HL-60/S4 treated with phorbol 12-myristate 13-acetate at 8.2 ng/mL for 4 days and 3 days (cell line): Measurements from ENCODE around the gene ZNF678.
"Not testable (repeated sequence)": the region's sequence is repeated elsewhere in the genome, so short reads cannot be mapped to it uniquely, and the experiment has no call there.

Experiments used
- in situ Hi-C: fragments of 300-500 bp; cut with MboI; formaldehyde crosslinking; loops from 2 replicates; pipeline ENCODE4 v1.15.0; 2022; ENCODE audit warnings: low sequenced_read_pairs

ZNF678 gene

DNA sequence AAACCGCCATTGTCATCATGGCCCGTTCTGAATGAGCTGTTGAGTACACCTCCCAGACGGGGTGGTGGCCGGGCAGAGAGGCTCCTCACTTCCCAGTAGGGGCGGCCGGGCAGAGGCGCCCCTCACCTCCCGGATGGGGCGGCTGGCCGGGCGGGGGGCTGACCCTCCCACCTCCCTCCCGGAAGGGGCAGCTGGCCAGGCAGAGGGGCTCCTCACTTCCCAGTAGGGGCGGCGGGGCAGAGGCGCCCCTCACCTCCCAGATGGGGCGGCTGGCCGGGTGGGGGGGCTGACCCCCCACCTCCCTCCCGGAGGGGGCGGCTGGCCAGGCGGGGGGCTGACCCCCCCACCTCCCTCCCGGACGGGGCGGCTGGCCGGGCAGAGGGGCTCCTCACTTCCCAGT is 147.1 kb downstream of the ZNF678 start:
- in situ Hi-C loops: not testable (repeated sequence)

GRCh38 chr1:227712648-227713047 is 149.3 kb downstream of the ZNF678 start:
- in situ Hi-C loops: no loop called here

- in situ Hi-C loops: no loop called here
These were observed 155.6 kb downstream of the ZNF678 start for GRCh38 chr1:227718932-227719331.

GRCh38 chr1:227723474-227723873 is 160.1 kb downstream of the ZNF678 start:
- in situ Hi-C loops: no loop called here

DNA sequence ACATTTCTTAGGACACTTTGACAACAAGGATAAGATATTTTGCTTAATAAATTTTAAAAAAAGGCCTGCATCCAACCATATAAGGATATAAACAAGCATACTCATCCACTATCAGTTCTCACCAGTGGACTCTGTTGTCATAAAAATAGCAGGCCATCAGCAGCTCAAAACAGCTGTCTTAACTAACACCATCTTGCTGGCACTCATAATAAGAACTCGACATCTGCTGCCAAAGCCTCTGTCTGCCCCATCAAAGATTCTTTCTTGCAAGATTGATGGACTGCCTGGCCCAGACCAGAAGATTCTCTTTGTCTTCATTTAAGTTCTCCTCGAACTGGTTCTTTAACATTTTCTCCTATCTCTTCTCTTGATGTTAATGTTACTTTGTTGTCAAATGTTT is 161.7 kb downstream of the ZNF678 start:
- in situ Hi-C loops: no loop called here

GRCh38 chr1:227726318-227726717 is 163.0 kb downstream of the ZNF678 start:
- in situ Hi-C loops: no loop called here
